Nephron (organoid): Measurements from ENCODE around the gene NOVA2.

Source experiments
- H3K27ac Mint-ChIP-seq, 3 experiments: 2 replicates each; pipeline ENCODE4 v1.8.0; 2020; ENCODE audit warnings: mixed read lengths in 3 of 3, mild to moderate bottlenecking in 2 of 3, moderate library complexity in 1 of 3
- H3K27me3 Mint-ChIP-seq: 2 replicates; pipeline ENCODE4 v1.8.0; 2021; ENCODE audit warnings: low read depth, mild to moderate bottlenecking, moderate library complexity, mixed read lengths
- H3K36me3 Mint-ChIP-seq: 2 replicates; pipeline ENCODE4 v1.8.0; 2020; ENCODE audit warnings: low read depth, mixed read lengths
- H3K4me1 Mint-ChIP-seq: 2 replicates; pipeline ENCODE4 v1.8.0; 2020; ENCODE audit warnings: mixed read lengths
- H3K4me3 Mint-ChIP-seq, 3 experiments: 2 replicates each; pipeline ENCODE4 v1.8.0; 2020; ENCODE audit warnings: mild to moderate bottlenecking in 3 of 3, mixed read lengths in 3 of 3, moderate library complexity in 2 of 3
- H3K9me3 Mint-ChIP-seq: 2 replicates; pipeline ENCODE4 v1.8.0; 2020; ENCODE audit warnings: mixed read lengths
- CTCF ChIP-seq, 3 experiments: fragments of 200-600 bp; sonication (generic); IDR thresholded peaks; one replicate each; pipeline ENCODE4 v1.5.0; 2021; ENCODE audit warnings: antibody characterized with exemption in 3 of 3; ENCODE audit not compliant: unreplicated experiment in 3 of 3

NOVA2 gene

DNA sequence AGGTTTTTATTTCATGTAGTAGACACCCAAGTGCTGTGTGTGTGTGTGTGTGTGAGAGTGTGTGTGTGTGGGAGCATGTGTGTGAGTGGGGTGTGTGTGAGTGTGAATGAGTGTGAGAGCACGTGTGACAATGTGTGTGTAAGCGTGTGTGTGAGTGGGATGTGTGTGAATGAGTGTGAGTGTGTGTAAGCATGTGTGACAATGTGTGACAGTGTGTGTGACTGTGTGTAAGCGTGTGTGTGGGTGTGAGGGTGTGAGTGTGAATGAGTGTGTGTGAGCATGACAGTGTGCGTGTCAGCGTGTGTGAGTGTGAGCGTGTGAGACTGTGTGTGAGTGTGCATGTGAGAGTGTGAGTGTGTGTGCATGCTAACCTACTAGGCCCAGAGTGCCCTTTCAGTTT, 15.3 kb downstream of the NOVA2 start:
- no peaks in the 10 kb centered on the region for H3K4me1 Mint-ChIP-seq
- H3K9me3 Mint-ChIP-seq = no peaks in the 10 kb centered on the region
- peaks cover 61% of the 10 kb centered on the region for H3K27me3 Mint-ChIP-seq
- no peak overlapping the region for H3K4me3 Mint-ChIP-seq
- TF ChIP-seq CTCF (IDR thresholded peaks at IDR 0.05; ENCODE audit: unreplicated experiment in 3 of 3) = no peak
- no peaks in the 10 kb centered on the region for H3K36me3 Mint-ChIP-seq
- no peak overlapping the region for H3K27ac Mint-ChIP-seq

GRCh38 chr19:45955905-45956608, 17.6 kb downstream of the NOVA2 start:
- Mint-ChIP-seq H3K4me1 (no peaks in the 10 kb centered on the region), H3K36me3 (no peaks in the 10 kb centered on the region), H3K27ac (no peak overlapping the region), H3K27me3 (peaks cover 50% of the 10 kb centered on the region), H3K9me3 (no peaks in the 10 kb centered on the region), H3K4me3 (no peak overlapping the region)
- TF ChIP-seq CTCF (IDR thresholded peaks at IDR 0.05; ENCODE audit: unreplicated experiment in 3 of 3) = no peak

- Mint-ChIP-seq H3K27me3 (peaks cover 36% of the 10 kb centered on the region), H3K9me3 (no peaks in the 10 kb centered on the region), H3K4me3 (no peak overlapping the region), H3K4me1 (no peaks in the 10 kb centered on the region), H3K27ac (no peak overlapping the region), H3K36me3 (no peaks in the 10 kb centered on the region)
- TF ChIP-seq CTCF (IDR thresholded peaks at IDR 0.05; ENCODE audit: unreplicated experiment in 3 of 3) = no peak
Observed at GRCh38 chr19:45954156-45954555, 19.5 kb downstream of the NOVA2 start.

GRCh38 chr19:45953676-45954075, 20.0 kb downstream of the NOVA2 start:
- no peaks in the 10 kb centered on the region for H3K36me3 Mint-ChIP-seq
- no peaks in the 10 kb centered on the region for H3K4me1 Mint-ChIP-seq
- H3K27ac Mint-ChIP-seq = no peak overlapping the region
- TF ChIP-seq CTCF (IDR thresholded peaks at IDR 0.05; ENCODE audit: unreplicated experiment in 3 of 3) = no peak
- no peaks in the 10 kb centered on the region for H3K9me3 Mint-ChIP-seq
- H3K4me3 Mint-ChIP-seq = no peak overlapping the region
- peaks cover 31% of the 10 kb centered on the region for H3K27me3 Mint-ChIP-seq

DNA sequence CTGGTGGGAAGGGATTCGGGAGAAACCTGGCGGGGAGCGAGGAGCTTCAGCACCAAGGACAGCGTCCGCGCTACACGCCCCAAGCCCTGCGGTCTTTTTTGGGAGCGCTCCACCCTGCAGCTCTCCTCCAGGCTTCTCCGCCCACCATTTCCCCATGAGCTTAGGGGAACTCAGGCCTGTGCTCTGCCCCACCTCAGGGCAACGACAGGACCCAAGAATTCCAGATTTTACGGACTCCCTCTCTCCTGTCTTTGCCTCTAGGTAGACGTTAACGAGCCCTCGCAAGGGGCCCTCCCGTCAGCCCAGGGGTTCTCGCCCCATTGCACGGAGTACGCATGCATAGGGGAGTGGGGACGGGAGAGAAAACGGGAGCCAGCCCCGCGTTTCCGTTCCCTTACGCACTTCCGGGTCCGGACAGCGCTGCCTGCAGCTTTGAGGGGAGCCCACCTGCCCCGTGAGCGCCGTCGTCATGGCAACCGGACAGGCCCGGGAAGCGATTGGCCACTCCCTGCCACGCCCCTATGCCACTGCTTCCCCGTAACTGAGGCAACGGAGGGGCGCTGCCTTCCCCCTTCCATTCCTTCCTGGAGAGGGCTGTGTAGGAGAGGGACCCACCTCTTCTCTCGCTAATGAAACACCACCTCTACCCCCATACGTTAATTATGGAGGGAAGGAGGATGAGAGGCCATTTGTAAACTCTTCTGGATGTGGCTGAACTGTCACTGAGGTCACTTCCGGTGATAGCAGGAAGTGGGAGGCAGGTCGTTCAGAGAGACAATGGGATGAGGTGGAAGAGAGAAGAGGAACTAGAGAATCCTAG, 20.8 kb downstream of the NOVA2 start:
- Mint-ChIP-seq H3K27ac (no peak overlapping the region), H3K27me3 (peaks cover 29% of the 10 kb centered on the region), H3K4me3 (peak overlapping the region; percentile 53 to 67 (median 58)), H3K36me3 (no peaks in the 10 kb centered on the region), H3K9me3 (no peaks in the 10 kb centered on the region), H3K4me1 (no peaks in the 10 kb centered on the region)
- TF ChIP-seq CTCF (IDR thresholded peaks at IDR 0.05; ENCODE audit: unreplicated experiment in 3 of 3) = no peak
